Liver (tissue), 9 donors: Measurements from ENCODE around the gene RAB27A. TPM values are rescaled to one million over a fixed set of nuclear protein-coding genes. Genes with fewer than 3 reads are reported as not detected.
A peak's percentile ranks its signal among the peaks of the same experiment; 100 is the strongest.

ENCODE experiments used
- DNase-seq: peaks from one replicate; pipeline ENCODE4 v3.0.0-alpha.2; 2017; ENCODE audit warnings: low spot score
- H3K27ac ChIP-seq, 2 donors: one replicate each; pipeline ENCODE4 v1.7.0; 2013; ENCODE audit warnings: inconsistent platforms in 2 of 2, low read length in 2 of 2, control low read depth in 1 of 2, low read depth in 1 of 2, mild to moderate bottlenecking in 1 of 2
- H3K27me3 ChIP-seq, 4 donors: one replicate each; pipeline versions ENCODE4 v1.6.1 to v1.7.0; 2013; ENCODE audit warnings: low read length in 3 of 4, inconsistent platforms in 1 of 4, mild to moderate bottlenecking in 1 of 4, moderate library complexity in 1 of 4; ENCODE audit not compliant: control insufficient read depth in 4 of 4, insufficient read depth in 4 of 4
- H3K36me3 ChIP-seq, 4 donors: one replicate each; pipeline versions ENCODE4 v1.6.1 to v1.7.0; 2013; ENCODE audit warnings: low read length in 3 of 4, mild to moderate bottlenecking in 3 of 4, low read depth in 1 of 4, moderate library complexity in 1 of 4; ENCODE audit not compliant: control insufficient read depth in 4 of 4, insufficient read depth in 3 of 4
- H3K4me1 ChIP-seq, 4 donors: one replicate each; pipeline versions ENCODE4 v1.6.1 to v1.7.0; 2013; ENCODE audit warnings: low read length in 3 of 4, mild to moderate bottlenecking in 3 of 4, moderate library complexity in 1 of 4; ENCODE audit not compliant: control insufficient read depth in 4 of 4, insufficient read depth in 4 of 4
- H3K4me3 ChIP-seq, 3 donors: one replicate each; pipeline versions ENCODE4 v1.6.1 to v1.7.0; 2013; ENCODE audit warnings: low read length in 3 of 3, control low read depth in 1 of 3, low read depth in 1 of 3, mild to moderate bottlenecking in 1 of 3
- H3K9ac ChIP-seq, 2 donors: one replicate each; pipeline ENCODE4 v1.7.0; 2013; ENCODE audit warnings: low read length in 2 of 2, mild to moderate bottlenecking in 2 of 2, moderate library complexity in 2 of 2, control low read depth in 1 of 2, low read depth in 1 of 2
- H3K9me3 ChIP-seq, 4 donors: one replicate each; pipeline versions ENCODE4 v1.6.1 to v1.7.0; 2013; ENCODE audit warnings: low read length in 3 of 4; ENCODE audit not compliant: control insufficient read depth in 4 of 4
- EGR1 ChIP-seq, 2 donors: IDR thresholded peaks; 2 replicates each; pipeline ENCODE4 v1.6.1; 2016 to 2018; ENCODE audit warnings: antibody characterized with exemption in 2 of 2, low read depth in 2 of 2
- FOXA1 ChIP-seq: IDR thresholded peaks from 2 replicates; pipeline ENCODE4 v1.6.1; 2016; ENCODE audit warnings: antibody characterized with exemption
- FOXA2 ChIP-seq: IDR thresholded peaks from 2 replicates; pipeline ENCODE4 v1.6.1; 2016; ENCODE audit warnings: antibody characterized with exemption
- GABPA ChIP-seq, 2 donors: IDR thresholded peaks in 1 of 2; conservative IDR thresholded peaks in 1 of 2; 2 replicates each; pipeline ENCODE4 v1.6.1; 2016; ENCODE audit warnings: antibody characterized with exemption in 2 of 2, mild to moderate bottlenecking in 1 of 2, moderate library complexity in 1 of 2
- HNF4A ChIP-seq, 2 donors: conservative IDR thresholded peaks; 2 replicates each; pipeline ENCODE4 v1.6.1; 2016; ENCODE audit warnings: antibody characterized with exemption in 2 of 2, mild to moderate bottlenecking in 2 of 2
- HNF4G ChIP-seq: IDR thresholded peaks from 2 replicates; pipeline ENCODE4 v1.6.1; 2016; ENCODE audit warnings: antibody characterized with exemption
- NR2F2 ChIP-seq: IDR thresholded peaks from 2 replicates; pipeline ENCODE4 v1.6.1; 2016; ENCODE audit warnings: antibody characterized with exemption
- RAD21 ChIP-seq, 2 donors: IDR thresholded peaks; 2 replicates each; pipeline ENCODE4 v1.6.1; 2016; ENCODE audit warnings: antibody characterized with exemption in 2 of 2, mild to moderate bottlenecking in 2 of 2
- REST ChIP-seq: IDR thresholded peaks from 2 replicates; pipeline ENCODE4 v1.6.1; 2016; ENCODE audit warnings: antibody characterized with exemption, mild to moderate bottlenecking
- RXRA ChIP-seq, 2 donors: IDR thresholded peaks; 2 replicates each; pipeline ENCODE4 v1.6.1; 2017 to 2018; ENCODE audit warnings: antibody characterized with exemption in 2 of 2, mild to moderate bottlenecking in 1 of 2
- SP1 ChIP-seq: IDR thresholded peaks from 2 replicates; pipeline ENCODE4 v1.6.1; 2018; ENCODE audit warnings: antibody characterized with exemption, mild to moderate bottlenecking
- TAF1 ChIP-seq: conservative IDR thresholded peaks from 2 replicates; pipeline ENCODE4 v1.6.1; 2016; ENCODE audit warnings: antibody characterized with exemption, mild to moderate bottlenecking
- YY1 ChIP-seq: IDR thresholded peaks from 2 replicates; pipeline ENCODE4 v1.6.1; 2016; ENCODE audit warnings: antibody characterized with exemption, mild to moderate bottlenecking
- WGBS: extraction: QIAGEN DNeasy Blood & Tissue Kit; methylation state at CpG from one replicate; pipeline ENCODE4 v1.1.7; 2013; 5-methylcytosine and 5-hydroxymethylcytosine counted together
- polyA plus RNA-seq, 2 donors: library from polyadenylated mRNA; stranded (reverse) in 1 of 2; unstranded in 1 of 2; fragments of 200-250 nt in 1 of 2; fragments of >200 nt in 1 of 2; fragmentation: Nextera tagmentation in 1 of 2; extraction: Ambion mirVana in 1 of 2; gene quantifications; one replicate each; pipeline versions ENCODE4 v1.2.1 to v1.2.3, GENCODE V29; 2013 to 2015
- total RNA-seq, 2 donors: library from RNA; depleted of rRNA; stranded (reverse); fragments of >200 nt; gene quantifications; one replicate each; pipeline ENCODE4 v1.2.3, GENCODE V29; 2014
- TF ChIP-seq, protein P1 (sequence below): IDR thresholded peaks from 2 replicates; pipeline ENCODE4 v1.6.1; 2016; ENCODE audit warnings: antibody characterized with exemption
- TF ChIP-seq, protein P2 (sequence below): IDR thresholded peaks from 2 replicates; pipeline ENCODE4 v1.6.1; 2016; ENCODE audit warnings: antibody characterized with exemption
- TF ChIP-seq, protein P3 (sequence below): fragments of 150-350 bp; IDR thresholded peaks from 2 replicates; pipeline ENCODE4 v1.5.1; 2017; ENCODE audit warnings: improper control_type of control experiment, low read depth, low read length; ENCODE audit not compliant: missing input control
- donor health status: healthy.
- donor health status: healthy.
- donor health status: healthy.
- donor health status: healthy.
- donor health status: healthy.

The RAB27A gene
- total and polyA plus RNA-seq, 4 donors: 6.4 to 30.8 (median 24.9) TPM

DNA sequence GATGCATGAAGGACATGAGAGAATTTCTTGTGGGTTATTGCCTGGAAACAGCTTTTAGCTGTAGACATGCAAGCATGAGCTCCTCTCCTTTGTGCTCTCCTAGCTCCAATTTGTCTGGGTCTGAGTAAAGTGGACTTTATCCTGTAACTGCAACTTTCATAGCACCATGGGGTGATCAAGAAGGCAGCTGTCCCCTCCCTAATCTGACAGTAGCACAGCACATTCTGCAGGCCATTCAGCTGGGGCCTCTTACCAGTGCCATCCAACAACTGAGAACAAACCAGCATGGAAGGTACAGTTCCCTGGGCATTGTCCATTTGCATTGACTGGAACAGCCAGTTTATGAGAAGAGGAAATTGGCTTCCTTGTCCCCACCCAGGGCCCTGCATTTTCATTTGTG, 7.7 kb upstream of the RAB27A start:
- no peak overlapping the region for H3K9ac ChIP-seq
- no peaks in the 10 kb centered on the region for H3K36me3 ChIP-seq
- H3K4me3 ChIP-seq: no peak overlapping the region
- no peak for TF ChIP-seq EGR1 (IDR thresholded peaks at IDR 0.05; ENCODE audit: low read depth in 2 of 2)
- TF ChIP-seq NR2F2: no peak
- TF ChIP-seq, protein P1, sequence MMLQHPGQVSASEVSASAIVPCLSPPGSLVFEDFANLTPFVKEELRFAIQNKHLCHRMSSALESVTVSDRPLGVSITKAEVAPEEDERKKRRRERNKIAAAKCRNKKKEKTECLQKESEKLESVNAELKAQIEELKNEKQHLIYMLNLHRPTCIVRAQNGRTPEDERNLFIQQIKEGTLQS: no peak
- TF ChIP-seq TAF1: no peak
- no peak for TF ChIP-seq RXRA (IDR thresholded peaks at IDR 0.05)
- TF ChIP-seq HNF4A (conservative IDR thresholded peaks at IDR 0.05): no peak
- TF ChIP-seq, protein P2, sequence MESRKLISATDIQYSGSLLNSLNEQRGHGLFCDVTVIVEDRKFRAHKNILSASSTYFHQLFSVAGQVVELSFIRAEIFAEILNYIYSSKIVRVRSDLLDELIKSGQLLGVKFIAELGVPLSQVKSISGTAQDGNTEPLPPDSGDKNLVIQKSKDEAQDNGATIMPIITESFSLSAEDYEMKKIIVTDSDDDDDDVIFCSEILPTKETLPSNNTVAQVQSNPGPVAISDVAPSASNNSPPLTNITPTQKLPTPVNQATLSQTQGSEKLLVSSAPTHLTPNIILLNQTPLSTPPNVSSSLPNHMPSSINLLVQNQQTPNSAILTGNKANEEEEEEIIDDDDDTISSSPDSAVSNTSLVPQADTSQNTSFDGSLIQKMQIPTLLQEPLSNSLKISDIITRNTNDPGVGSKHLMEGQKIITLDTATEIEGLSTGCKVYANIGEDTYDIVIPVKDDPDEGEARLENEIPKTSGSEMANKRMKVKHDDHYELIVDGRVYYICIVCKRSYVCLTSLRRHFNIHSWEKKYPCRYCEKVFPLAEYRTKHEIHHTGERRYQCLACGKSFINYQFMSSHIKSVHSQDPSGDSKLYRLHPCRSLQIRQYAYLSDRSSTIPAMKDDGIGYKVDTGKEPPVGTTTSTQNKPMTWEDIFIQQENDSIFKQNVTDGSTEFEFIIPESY: no peak
- TF ChIP-seq SP1: no peak
- TF ChIP-seq, protein P3, sequence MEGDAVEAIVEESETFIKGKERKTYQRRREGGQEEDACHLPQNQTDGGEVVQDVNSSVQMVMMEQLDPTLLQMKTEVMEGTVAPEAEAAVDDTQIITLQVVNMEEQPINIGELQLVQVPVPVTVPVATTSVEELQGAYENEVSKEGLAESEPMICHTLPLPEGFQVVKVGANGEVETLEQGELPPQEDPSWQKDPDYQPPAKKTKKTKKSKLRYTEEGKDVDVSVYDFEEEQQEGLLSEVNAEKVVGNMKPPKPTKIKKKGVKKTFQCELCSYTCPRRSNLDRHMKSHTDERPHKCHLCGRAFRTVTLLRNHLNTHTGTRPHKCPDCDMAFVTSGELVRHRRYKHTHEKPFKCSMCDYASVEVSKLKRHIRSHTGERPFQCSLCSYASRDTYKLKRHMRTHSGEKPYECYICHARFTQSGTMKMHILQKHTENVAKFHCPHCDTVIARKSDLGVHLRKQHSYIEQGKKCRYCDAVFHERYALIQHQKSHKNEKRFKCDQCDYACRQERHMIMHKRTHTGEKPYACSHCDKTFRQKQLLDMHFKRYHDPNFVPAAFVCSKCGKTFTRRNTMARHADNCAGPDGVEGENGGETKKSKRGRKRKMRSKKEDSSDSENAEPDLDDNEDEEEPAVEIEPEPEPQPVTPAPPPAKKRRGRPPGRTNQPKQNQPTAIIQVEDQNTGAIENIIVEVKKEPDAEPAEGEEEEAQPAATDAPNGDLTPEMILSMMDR: no peak
- no peak for TF ChIP-seq RAD21 (IDR thresholded peaks at IDR 0.05)
- no peak for TF ChIP-seq FOXA1
- no peak for TF ChIP-seq HNF4G
- TF ChIP-seq GABPA (IDR thresholded peaks at IDR 0.05 in 1 of 2, conservative IDR thresholded peaks at IDR 0.05 in 1 of 2): no peak
- TF ChIP-seq REST: no peak
- no peaks in the 10 kb centered on the region for H3K4me1 ChIP-seq
- H3K27ac ChIP-seq: no peak overlapping the region
- no peaks in the 10 kb centered on the region for H3K27me3 ChIP-seq
- no peak for DNase-seq
- no peaks in the 10 kb centered on the region for H3K9me3 ChIP-seq

DNA sequence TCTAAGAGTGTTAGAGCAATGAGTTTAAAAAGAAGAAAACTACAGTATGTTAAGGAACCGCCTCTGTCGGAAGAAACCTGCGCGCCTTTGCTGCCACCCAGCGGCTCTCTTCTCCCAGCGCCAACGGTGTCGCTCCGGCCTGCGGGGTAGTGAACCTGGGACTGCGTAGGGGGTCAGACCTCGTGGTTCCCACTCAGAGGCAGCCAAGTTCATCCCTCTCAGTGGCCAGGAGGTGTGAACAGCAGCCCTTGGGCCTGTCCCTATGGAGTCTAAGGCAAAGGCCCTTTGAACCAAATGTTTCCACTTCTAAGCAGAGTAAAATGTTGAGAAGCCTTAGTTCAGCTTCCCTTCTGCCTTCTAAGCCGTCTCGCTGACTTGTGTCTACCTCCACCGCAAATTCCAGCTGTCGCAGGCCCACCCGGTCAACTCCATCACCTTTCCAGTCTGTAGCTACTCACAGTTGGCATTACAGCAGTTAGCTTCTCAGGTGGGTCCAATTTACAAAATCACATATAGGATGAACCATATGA, 980 bp upstream of the RAB27A start:
- H3K36me3 ChIP-seq: no peaks in the 10 kb centered on the region
- H3K27me3 ChIP-seq: no peaks in the 10 kb centered on the region
- H3K9ac ChIP-seq: peak overlapping the region; percentile 77 to 94
- TF ChIP-seq EGR1 (IDR thresholded peaks at IDR 0.05; ENCODE audit: low read depth in 2 of 2) (peak in 1 of 2 donors; percentile 31), GABPA (IDR thresholded peaks at IDR 0.05 in 1 of 2, conservative IDR thresholded peaks at IDR 0.05 in 1 of 2) (peak in 1 of 2 donors; percentile 5), RAD21 (IDR thresholded peaks at IDR 0.05) (peak; percentile 95 to 96), FOXA2 (no peak), SP1 (peak; percentile 48), YY1 (peak; percentile 25), RXRA (IDR thresholded peaks at IDR 0.05) (peak; percentile 67 to 87), NR2F2 (no peak), HNF4G (no peak)
- TF ChIP-seq, protein P3: peak; percentile 81
- TF ChIP-seq, protein P1: no peak
- H3K4me1 ChIP-seq: peaks cover 0 to 8% (median 4%) of the 10 kb centered on the region in 4 donors
- WGBS: 23% methylated on average over 17 of the region's 17 CpGs
- peak overlapping the region in 2 of 3 donors; percentile 74 to 82 for H3K4me3 ChIP-seq
- H3K9me3 ChIP-seq: no peaks in the 10 kb centered on the region
- peak overlapping the region; percentile 89 to 96 for H3K27ac ChIP-seq
- DNase-seq: peak; percentile 81
